GM10248 (cell line): ENCODE results near the gene DNAJC10.

Source experiments
- CTCF ChIA-PET: fragments of 300-600 bp; sonication (Branson Sonifier 250); formaldehyde crosslinking; extraction: SDS; loops from one replicate; lab custom pipeline; 2021; ENCODE audit warnings: antibody characterized with exemption; lab: Yijun Ruan, JAX
- POLR2A ChIA-PET: fragments of 350-650 bp; sonication (Branson Sonifier 250); formaldehyde crosslinking; extraction: SDS; loops from one replicate; lab custom pipeline; 2020; ENCODE audit warnings: antibody characterized with exemption; lab: Yijun Ruan, JAX
- DNase-seq: peaks from one replicate; pipeline ENCODE4 v3.0.0; 2012; ENCODE audit errors: extremely low spot score
- CTCF ChIP-seq: IDR thresholded peaks from 2 replicates; pipeline ENCODE4 v1.5.1; 2012; ENCODE audit warnings: mild to moderate bottlenecking, low read depth; ENCODE audit errors: extremely low read depth, missing control alignments, control extremely low read depth

Gene DNAJC10

GRCh38 chr2:182833084-182833854, 117.2 kb downstream of the DNAJC10 start:
- CTCF ChIA-PET, result interaction anchor here (1.0 to 1.9 kb wide), 4 partner anchors 11 to 147 kb away, joined by 3 to 6 read pairs (median 4); no protein-coding TSS in a partner anchor
- POLR2A ChIA-PET, result no interaction called here
- TF ChIP-seq CTCF, result no peak
- no peak for DNase-seq

- TF ChIP-seq CTCF, result no peak
- ChIA-PET POLR2A (no interaction called here), CTCF (interaction anchor here (1.9 kb wide), 1 partner anchor 146 kb away, joined by 4 read pairs; no protein-coding TSS in a partner anchor)
- no peak for DNase-seq
Measured at GRCh38 chr2:182834293-182834692, 118.2 kb downstream of the DNAJC10 start.

- CTCF ChIA-PET, result interaction anchor here (1.7 kb wide), 1 partner anchor 16 kb away, joined by 5 read pairs; no protein-coding TSS in a partner anchor
Measured at GRCh38 chr2:182836451-182836850, 120.4 kb downstream of the DNAJC10 start.

More at GRCh38 chr2:182836451-182836850, 120.4 kb downstream of the DNAJC10 start:
- no peak for TF ChIP-seq CTCF
- no peak for DNase-seq
- POLR2A ChIA-PET, result no interaction called here
